ENCODE results near the gene GPR108.
"Not testable (repeated sequence)": the region's sequence is repeated elsewhere in the genome, so short reads cannot be mapped to it uniquely, and the experiment has no call there.

Gene GPR108

DNA sequence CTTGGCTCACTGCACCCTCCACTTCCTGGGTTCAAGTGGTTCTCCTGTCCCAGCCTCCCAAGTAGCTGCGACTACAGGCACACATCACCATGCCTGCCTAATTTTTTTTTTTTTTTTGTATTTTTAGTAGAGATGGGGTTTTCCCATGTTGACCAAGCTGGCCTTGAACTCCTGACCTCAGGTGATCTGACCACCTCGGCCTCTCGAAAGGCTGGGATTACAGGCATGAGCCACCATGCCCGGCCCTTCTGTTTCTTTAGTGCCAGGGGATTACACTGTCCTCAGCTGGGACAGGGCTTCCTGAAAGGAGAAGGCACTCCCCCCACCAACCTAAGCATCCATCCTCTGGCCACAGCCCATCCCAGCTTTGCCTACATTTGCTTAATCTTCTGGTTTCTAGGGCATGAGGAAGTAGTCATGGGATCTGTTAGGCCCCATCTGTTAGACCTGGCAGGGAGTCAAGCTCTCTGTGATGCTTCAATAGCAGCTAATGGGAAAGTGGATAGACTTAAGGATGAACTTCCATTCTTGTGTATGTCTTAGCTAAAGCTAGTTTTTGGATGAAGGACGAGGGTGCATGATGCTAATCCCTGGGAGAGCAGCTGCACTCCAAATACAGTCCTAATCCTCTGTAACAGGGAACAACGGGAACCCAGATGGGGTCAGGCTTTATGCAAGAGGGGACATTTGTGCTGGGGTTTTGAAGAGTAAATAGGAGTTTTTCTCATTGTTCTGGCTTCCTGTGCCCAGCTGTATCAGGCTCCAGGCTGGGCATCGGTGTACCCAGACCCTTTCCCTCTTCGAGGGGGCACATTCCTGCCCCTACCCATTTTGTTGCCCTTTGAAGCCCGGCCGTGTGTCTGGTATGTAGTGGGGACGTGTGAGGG lies 37.7 kb upstream of the GPR108 start:
- Histone ChIP-seq H3K9me3 (ENCODE audit: control insufficient read depth, low read length) (no peaks in the 10 kb centered on the region), H3K36me3 (ENCODE audit: control insufficient read depth, insufficient read depth, low read length) (no peaks in the 10 kb centered on the region), H3K4me1 (no peaks in the 10 kb centered on the region), H3K79me2 (no peaks in the 10 kb centered on the region), H3K4me2 (ENCODE audit: low read length) (no peak overlapping the region), H3K9ac (no peak overlapping the region), H3K27me3 (ENCODE audit: control insufficient read depth, insufficient read depth, low read length) (no peaks in the 10 kb centered on the region), H3K4me3 (ENCODE audit: low read depth, low read length) (no peak overlapping the region), H2AFZ (no peak overlapping the region), H3K27ac (no peak overlapping the region)
- TF ChIP-seq, protein P1, sequence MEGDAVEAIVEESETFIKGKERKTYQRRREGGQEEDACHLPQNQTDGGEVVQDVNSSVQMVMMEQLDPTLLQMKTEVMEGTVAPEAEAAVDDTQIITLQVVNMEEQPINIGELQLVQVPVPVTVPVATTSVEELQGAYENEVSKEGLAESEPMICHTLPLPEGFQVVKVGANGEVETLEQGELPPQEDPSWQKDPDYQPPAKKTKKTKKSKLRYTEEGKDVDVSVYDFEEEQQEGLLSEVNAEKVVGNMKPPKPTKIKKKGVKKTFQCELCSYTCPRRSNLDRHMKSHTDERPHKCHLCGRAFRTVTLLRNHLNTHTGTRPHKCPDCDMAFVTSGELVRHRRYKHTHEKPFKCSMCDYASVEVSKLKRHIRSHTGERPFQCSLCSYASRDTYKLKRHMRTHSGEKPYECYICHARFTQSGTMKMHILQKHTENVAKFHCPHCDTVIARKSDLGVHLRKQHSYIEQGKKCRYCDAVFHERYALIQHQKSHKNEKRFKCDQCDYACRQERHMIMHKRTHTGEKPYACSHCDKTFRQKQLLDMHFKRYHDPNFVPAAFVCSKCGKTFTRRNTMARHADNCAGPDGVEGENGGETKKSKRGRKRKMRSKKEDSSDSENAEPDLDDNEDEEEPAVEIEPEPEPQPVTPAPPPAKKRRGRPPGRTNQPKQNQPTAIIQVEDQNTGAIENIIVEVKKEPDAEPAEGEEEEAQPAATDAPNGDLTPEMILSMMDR (IDR thresholded peaks at IDR 0.05): no peak

DNA sequence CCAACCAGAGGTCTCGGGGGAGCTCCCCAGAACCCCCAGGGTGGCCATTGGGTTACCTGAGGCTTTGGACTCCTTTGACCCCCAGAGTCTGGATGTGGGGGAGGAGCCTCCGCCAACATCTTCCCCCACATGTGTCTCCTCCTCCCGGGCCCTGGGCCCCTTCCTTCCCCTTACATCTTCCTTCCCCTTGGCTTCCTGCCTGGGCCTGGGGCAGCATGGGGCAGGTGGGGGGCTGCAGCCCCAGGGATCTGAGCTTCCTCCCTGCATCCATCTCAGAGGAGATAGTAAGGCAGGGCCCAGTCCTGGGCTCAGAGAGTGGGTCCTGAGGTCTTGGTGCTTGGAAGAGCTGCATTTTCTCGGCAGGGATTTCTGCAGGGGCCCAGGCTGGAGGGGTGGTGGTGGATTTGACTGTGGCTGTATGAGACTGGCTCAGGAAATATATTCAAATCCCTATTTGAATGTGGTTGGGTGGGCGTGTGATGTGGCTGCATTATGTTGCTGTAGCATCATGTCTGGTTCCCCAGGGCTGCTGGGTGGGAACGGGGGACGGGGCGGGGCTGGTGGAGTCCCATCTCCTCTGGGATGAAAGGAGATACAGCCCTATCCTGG lies 36.0 kb upstream of the GPR108 start:
- Histone ChIP-seq H3K4me1 (no peaks in the 10 kb centered on the region), H3K9me3 (ENCODE audit: control insufficient read depth, low read length) (no peaks in the 10 kb centered on the region), H3K36me3 (ENCODE audit: control insufficient read depth, insufficient read depth, low read length) (no peaks in the 10 kb centered on the region), H3K79me2 (no peaks in the 10 kb centered on the region), H3K27ac (no peak overlapping the region), H3K9ac (no peak overlapping the region), H3K4me2 (ENCODE audit: low read length) (no peak overlapping the region), H3K27me3 (ENCODE audit: control insufficient read depth, insufficient read depth, low read length) (no peaks in the 10 kb centered on the region), H2AFZ (no peak overlapping the region), H3K4me3 (ENCODE audit: low read depth, low read length) (no peak overlapping the region)
- TF ChIP-seq, protein P1 (IDR thresholded peaks at IDR 0.05): no peak

- no peak overlapping the region for H3K9ac ChIP-seq
- H3K36me3 ChIP-seq (ENCODE audit: control insufficient read depth, insufficient read depth, low read length): no peaks in the 10 kb centered on the region
- H3K4me1 ChIP-seq: no peaks in the 10 kb centered on the region
- H2AFZ ChIP-seq: no peak overlapping the region
- H3K27ac ChIP-seq: no peak overlapping the region
- no peaks in the 10 kb centered on the region for H3K9me3 ChIP-seq (ENCODE audit: control insufficient read depth, low read length)
- H3K4me3 ChIP-seq (ENCODE audit: low read depth, low read length): no peak overlapping the region
- no peak overlapping the region for H3K4me2 ChIP-seq (ENCODE audit: low read length)
- H3K27me3 ChIP-seq (ENCODE audit: control insufficient read depth, insufficient read depth, low read length): no peaks in the 10 kb centered on the region
- TF ChIP-seq, protein P1 (IDR thresholded peaks at IDR 0.05): no peak
- no peaks in the 10 kb centered on the region for H3K79me2 ChIP-seq
These were observed 35.5 kb upstream of the GPR108 start for GRCh38 chr19:6772866-6773322.

DNA sequence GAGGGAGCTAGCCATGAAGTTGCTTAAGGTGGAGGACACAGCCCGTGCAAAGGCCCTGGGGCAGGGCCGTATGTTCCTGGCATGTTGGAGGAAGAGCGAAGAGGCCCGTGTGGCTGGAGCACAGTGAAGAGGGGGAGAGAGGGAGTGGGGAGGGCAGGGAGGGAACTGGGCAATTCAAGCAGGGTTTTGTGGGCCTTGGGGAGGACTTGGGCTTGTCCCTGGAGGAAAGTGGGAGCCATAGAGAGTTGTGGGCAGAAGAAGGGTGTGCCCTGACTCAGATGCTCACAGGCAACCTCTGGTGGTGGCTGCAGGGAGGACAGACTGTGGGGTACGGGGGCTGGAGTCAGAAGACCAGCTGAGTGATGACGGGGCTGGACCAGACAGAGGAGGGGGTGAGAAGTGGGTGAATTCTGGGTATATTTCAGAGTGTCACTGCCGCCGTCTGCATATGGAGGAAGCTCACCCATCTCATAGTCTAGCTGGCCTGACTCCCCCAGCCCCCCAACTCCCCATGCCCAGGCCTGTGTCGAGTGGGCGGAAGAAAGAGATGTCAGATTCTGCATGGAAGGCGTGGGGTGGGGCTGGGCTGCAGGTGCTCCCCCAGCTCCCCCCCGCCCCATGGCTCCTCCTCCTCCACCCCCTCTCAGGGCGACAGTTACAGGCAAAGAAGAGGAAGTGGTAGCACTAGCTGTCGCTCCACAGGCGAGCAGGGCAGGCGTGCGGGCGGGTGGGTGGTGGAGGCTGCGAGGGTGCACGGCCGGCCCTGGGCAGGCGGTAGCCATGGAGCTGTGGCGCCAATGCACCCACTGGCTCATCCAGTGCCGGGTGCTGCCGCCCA lies 34.9 kb upstream of the GPR108 start, which contains the start of gene VAV1:
Gene VAV1, plus strand, starts transcription at position 681 of the 838 bp plus-strand sequence. Its CDS starts 100 bp downstream, at position 781.
- H3K9ac ChIP-seq: no peak within 1 kb of the TSS
- no peak within 1 kb of the TSS for H3K4me3 ChIP-seq (ENCODE audit: low read depth, low read length)
- no peak within 1 kb of the TSS for H3K27ac ChIP-seq

GRCh38 chr19:6771648-6772027 lies 34.3 kb upstream of the GPR108 start:
- H3K4me1 ChIP-seq; H3K27ac ChIP-seq; H2AFZ ChIP-seq; H3K27me3 ChIP-seq (ENCODE audit: control insufficient read depth, insufficient read depth, low read length); H3K9ac ChIP-seq; H3K4me3 ChIP-seq (ENCODE audit: low read depth, low read length); H3K79me2 ChIP-seq; H3K36me3 ChIP-seq (ENCODE audit: control insufficient read depth, insufficient read depth, low read length); H3K9me3 ChIP-seq (ENCODE audit: control insufficient read depth, low read length); H3K4me2 ChIP-seq (ENCODE audit: low read length): not testable (repeated sequence)

More for the DNA sequence above, 34.9 kb upstream of the GPR108 start, which contains the start of gene VAV1:
- no peaks in the 10 kb centered on the region for H3K27me3 ChIP-seq (ENCODE audit: control insufficient read depth, insufficient read depth, low read length)
- no peak within 1 kb of the TSS for H3K4me2 ChIP-seq (ENCODE audit: low read length)
- TF ChIP-seq, protein P1 (IDR thresholded peaks at IDR 0.05): no peak
- H3K9me3 ChIP-seq (ENCODE audit: control insufficient read depth, low read length): no peaks in the 10 kb centered on the region
- no peaks in the 10 kb centered on the region for H3K79me2 ChIP-seq
- H3K4me1 ChIP-seq: peaks cover 2% of the 10 kb centered on the region
- H3K36me3 ChIP-seq (ENCODE audit: control insufficient read depth, insufficient read depth, low read length): no peaks in the 10 kb centered on the region
- no peak within 1 kb of the TSS for H2AFZ ChIP-seq

Data from parathyroid adenoma (tissue), 2 donors.